ENCODE measurements around the gene AURKB. TPM values are rescaled to one million over a fixed set of nuclear protein-coding genes. Genes with fewer than 3 reads are reported as not detected.

AURKB gene
- total and polyA plus RNA-seq, 2 of the 13 experiments (the other 11 are each of a cell fraction or from before 2014, with no cell fraction given) = 29.5 to 75.3 TPM

DNA sequence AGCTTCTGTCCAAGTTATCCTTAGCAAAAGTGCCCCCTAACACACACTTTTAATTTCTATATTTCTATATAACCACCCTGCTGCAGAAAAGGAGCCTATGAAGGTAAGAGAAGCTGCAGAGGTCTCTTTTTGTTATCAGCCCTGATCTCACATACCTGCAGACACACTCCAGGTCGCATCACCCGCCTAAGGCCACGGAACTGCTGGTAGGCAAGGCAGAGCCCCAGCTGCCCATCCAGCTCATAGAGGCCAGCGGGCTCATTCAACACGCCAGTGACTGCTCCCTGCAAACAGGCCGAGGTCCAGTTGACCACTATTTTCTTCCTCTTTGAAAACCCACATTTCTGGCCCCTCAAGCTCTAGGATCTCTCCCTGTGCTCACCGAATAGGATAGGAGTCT is 25.3 kb upstream of the AURKB start:
- POLR2A ChIA-PET = interaction anchor here (0.9 to 1.7 kb wide), 3 partner anchors 10 to 60 kb away, joined by 3 to 4 read pairs (median 3); partner anchors contain the start of gene SLC25A35
- H3K36me3 ChIP-seq (replicated peaks in 1 of 2; ENCODE audit: control insufficient read depth in 1 of 2, insufficient read depth in 2 of 2, low read length in 2 of 2) = peaks cover 38 to 87% of the 10 kb centered on the region in 2 experiments
- no peak for ATAC-seq
- TF ChIP-seq TMF1 (CRISPR knock-in tag; IDR thresholded peaks at IDR 0.05; ENCODE audit: low read depth) (no peak), ZNF558 (CRISPR knock-in tag; IDR thresholded peaks at IDR 0.05; ENCODE audit: borderline replicate concordance) (no peak), ZBTB20 (CRISPR knock-in tag; IDR thresholded peaks at IDR 0.05; ENCODE audit: borderline replicate concordance, low read depth) (no peak), ZSCAN29 (CRISPR knock-in tag; conservative IDR thresholded peaks at IDR 0.05) (no peak)
- TF ChIP-seq, protein P1, sequence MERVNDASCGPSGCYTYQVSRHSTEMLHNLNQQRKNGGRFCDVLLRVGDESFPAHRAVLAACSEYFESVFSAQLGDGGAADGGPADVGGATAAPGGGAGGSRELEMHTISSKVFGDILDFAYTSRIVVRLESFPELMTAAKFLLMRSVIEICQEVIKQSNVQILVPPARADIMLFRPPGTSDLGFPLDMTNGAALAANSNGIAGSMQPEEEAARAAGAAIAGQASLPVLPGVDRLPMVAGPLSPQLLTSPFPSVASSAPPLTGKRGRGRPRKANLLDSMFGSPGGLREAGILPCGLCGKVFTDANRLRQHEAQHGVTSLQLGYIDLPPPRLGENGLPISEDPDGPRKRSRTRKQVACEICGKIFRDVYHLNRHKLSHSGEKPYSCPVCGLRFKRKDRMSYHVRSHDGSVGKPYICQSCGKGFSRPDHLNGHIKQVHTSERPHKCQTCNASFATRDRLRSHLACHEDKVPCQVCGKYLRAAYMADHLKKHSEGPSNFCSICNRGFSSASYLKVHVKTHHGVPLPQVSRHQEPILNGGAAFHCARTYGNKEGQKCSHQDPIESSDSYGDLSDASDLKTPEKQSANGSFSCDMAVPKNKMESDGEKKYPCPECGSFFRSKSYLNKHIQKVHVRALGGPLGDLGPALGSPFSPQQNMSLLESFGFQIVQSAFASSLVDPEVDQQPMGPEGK (CRISPR knock-in tag; IDR thresholded peaks at IDR 0.05) = no peak
- TF ChIP-seq, protein P2, sequence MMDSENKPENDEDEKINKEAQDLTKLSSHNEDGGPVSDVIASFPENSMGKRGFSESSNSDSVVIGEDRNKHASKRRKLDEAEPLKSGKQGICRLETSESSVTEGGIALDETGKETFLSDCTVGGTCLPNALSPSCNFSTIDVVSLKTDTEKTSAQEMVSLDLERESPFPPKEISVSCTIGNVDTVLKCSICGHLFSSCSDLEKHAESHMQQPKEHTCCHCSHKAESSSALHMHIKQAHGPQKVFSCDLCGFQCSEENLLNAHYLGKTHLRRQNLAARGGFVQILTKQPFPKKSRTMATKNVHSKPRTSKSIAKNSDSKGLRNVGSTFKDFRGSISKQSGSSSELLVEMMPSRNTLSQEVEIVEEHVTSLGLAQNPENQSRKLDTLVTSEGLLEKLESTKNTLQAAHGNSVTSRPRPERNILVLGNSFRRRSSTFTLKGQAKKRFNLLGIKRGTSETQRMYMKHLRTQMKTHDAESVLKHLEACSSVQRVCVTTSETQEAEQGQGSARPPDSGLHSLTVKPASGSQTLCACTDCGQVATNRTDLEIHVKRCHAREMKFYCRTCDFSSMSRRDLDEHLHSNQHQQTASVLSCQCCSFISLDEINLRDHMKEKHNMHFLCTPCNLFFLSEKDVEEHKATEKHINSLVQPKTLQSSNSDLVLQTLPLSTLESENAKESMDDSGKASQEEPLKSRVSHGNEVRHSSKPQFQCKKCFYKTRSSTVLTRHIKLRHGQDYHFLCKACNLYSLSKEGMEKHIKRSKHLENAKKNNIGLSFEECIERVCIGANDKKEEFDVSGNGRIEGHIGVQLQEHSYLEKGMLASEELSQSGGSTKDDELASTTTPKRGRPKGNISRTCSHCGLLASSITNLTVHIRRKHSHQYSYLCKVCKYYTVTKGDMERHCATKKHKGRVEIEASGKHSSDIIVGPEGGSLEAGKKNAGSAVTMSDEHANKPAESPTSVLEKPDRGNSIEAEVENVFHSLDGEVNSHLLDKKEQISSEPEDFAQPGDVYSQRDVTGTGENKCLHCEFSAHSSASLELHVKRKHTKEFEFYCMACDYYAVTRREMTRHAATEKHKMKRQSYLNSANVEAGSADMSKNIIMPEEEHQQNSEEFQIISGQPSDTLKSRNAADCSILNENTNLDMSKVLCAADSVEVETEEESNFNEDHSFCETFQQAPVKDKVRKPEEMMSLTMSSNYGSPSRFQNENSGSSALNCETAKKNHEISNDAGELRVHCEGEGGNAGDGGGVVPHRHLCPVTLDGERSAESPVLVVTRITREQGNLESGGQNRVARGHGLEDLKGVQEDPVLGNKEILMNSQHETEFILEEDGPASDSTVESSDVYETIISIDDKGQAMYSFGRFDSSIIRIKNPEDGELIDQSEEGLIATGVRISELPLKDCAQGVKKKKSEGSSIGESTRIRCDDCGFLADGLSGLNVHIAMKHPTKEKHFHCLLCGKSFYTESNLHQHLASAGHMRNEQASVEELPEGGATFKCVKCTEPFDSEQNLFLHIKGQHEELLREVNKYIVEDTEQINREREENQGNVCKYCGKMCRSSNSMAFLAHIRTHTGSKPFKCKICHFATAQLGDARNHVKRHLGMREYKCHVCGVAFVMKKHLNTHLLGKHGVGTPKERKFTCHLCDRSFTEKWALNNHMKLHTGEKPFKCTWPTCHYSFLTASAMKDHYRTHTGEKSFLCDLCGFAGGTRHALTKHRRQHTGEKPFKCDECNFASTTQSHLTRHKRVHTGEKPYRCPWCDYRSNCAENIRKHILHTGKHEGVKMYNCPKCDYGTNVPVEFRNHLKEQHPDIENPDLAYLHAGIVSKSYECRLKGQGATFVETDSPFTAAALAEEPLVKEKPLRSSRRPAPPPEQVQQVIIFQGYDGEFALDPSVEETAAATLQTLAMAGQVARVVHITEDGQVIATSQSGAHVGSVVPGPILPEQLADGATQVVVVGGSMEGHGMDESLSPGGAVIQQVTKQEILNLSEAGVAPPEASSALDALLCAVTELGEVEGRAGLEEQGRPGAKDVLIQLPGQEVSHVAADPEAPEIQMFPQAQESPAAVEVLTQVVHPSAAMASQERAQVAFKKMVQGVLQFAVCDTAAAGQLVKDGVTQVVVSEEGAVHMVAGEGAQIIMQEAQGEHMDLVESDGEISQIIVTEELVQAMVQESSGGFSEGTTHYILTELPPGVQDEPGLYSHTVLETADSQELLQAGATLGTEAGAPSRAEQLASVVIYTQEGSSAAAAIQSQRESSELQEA (CRISPR knock-in tag; IDR thresholded peaks at IDR 0.05; ENCODE audit: not compliant biosample characterization) = no peak
- TF ChIP-seq, protein P3, sequence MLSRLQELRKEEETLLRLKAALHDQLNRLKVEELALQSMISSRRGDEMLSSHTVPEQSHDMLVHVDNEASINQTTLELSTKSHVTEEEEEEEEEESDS (CRISPR knock-in tag; IDR thresholded peaks at IDR 0.05; ENCODE audit: borderline replicate concordance) = no peak
- TF ChIP-seq, protein P4, sequence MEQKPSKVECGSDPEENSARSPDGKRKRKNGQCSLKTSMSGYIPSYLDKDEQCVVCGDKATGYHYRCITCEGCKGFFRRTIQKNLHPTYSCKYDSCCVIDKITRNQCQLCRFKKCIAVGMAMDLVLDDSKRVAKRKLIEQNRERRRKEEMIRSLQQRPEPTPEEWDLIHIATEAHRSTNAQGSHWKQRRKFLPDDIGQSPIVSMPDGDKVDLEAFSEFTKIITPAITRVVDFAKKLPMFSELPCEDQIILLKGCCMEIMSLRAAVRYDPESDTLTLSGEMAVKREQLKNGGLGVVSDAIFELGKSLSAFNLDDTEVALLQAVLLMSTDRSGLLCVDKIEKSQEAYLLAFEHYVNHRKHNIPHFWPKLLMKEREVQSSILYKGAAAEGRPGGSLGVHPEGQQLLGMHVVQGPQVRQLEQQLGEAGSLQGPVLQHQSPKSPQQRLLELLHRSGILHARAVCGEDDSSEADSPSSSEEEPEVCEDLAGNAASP (CRISPR knock-in tag; IDR thresholded peaks at IDR 0.05; ENCODE audit: borderline replicate concordance) = no peak

More for the DNA sequence above, 25.3 kb upstream of the AURKB start:
- no TSS peak for BruUV-seq (replicated peaks)
- CTCF ChIA-PET (ENCODE audit: low intra/inter-chr PET ratio, low total read pairs) = no interaction called here
- Histone ChIP-seq H3K79me2 (ENCODE audit: insufficient read depth, low read length) (no peaks in the 10 kb centered on the region), H3K4me1 (ENCODE audit: insufficient read depth, low read length) (peaks cover 17% of the 10 kb centered on the region; the same call in 1 of the 2 replicates), H3K9me3 (ENCODE audit: low read length) (no peaks in the 10 kb centered on the region), H3K27me3 (ENCODE audit: control insufficient read depth in 1 of 2, insufficient read depth in 2 of 2, low read length in 2 of 2) (no peaks in the 10 kb centered on the region), H4K20me1 (ENCODE audit: insufficient read depth, low read length) (no peaks in the 10 kb centered on the region), H2AFZ (ENCODE audit: low read length) (no peak overlapping the region), H3K4me2 (ENCODE audit: low read depth, low read length) (no peak overlapping the region), H3K27ac (ENCODE audit: extremely low read length, insufficient read depth, low read length) (no peak overlapping the region), H3K9ac (ENCODE audit: insufficient read depth, low read depth, low read length) (no peak overlapping the region), H3K4me3 (replicated peaks in 1 of 3; ENCODE audit: insufficient read depth in 1 of 3, low read depth in 2 of 3, low read length in 3 of 3) (no peak overlapping the region)
- intact Hi-C loops (cut with micrococcal nuclease; ENCODE audit: unreplicated experiment) (no loop called here), in situ Hi-C loops (cut with HindIII; ENCODE audit: extremely low pct_ligation_motif_present, low pct_unique_long_range_greater_than_20kb) (no loop called here)
- DNase-seq (ENCODE audit: low spot score) (no peak), FAIRE-seq (no peak)
- 99% methylated on average over 7 of the region's 7 CpGs for WGBS (ENCODE audit: low lambda C conversion rate)

Data from HepG2 (cell line).